SK-N-SH (cell line): ENCODE data around the gene RPGRIP1L.

Experiments used
- CTCF ChIP-seq: fragments of 200-600 bp; sonication (generic); IDR thresholded peaks from 2 replicates; pipeline ENCODE4 v1.6.1; 2017; ENCODE audit warnings: antibody characterized with exemption, mild to moderate bottlenecking, moderate library complexity
- EZH2phosphoT487 ChIP-seq: fragments of 200-600 bp; sonication (generic); IDR thresholded peaks from 2 replicates; pipeline ENCODE4 v1.6.1; 2017; ENCODE audit warnings: low read depth, mixed run types, mild to moderate bottlenecking, antibody characterized with exemption, moderate library complexity, borderline replicate concordance
- RAD21 ChIP-seq: IDR thresholded peaks from 2 replicates; pipeline ENCODE4 v1.6.1; 2012; ENCODE audit warnings: mild to moderate bottlenecking, low read length
- RXRA ChIP-seq: IDR thresholded peaks from 2 replicates; pipeline ENCODE4 v1.4.0; 2012; ENCODE audit warnings: low read depth, mild to moderate bottlenecking, borderline replicate concordance
- TAF1 ChIP-seq: IDR thresholded peaks from 2 replicates; pipeline ENCODE4 v1.6.1; 2012; ENCODE audit warnings: low read depth, mild to moderate bottlenecking, low read length, moderate library complexity, borderline replicate concordance
- TF ChIP-seq, protein P1 (sequence below): IDR thresholded peaks from 2 replicates; pipeline ENCODE4 v1.6.1; 2012; ENCODE audit warnings: mild to moderate bottlenecking, low read depth, low read length, moderate library complexity

GRCh38 chr16:53715023-53715384 lies 11.3 kb upstream of the RPGRIP1L start:
- TF ChIP-seq CTCF (no peak), RAD21 (no peak), EZH2phosphoT487 (no peak), TAF1 (no peak), RXRA (no peak)
- TF ChIP-seq, protein P1, sequence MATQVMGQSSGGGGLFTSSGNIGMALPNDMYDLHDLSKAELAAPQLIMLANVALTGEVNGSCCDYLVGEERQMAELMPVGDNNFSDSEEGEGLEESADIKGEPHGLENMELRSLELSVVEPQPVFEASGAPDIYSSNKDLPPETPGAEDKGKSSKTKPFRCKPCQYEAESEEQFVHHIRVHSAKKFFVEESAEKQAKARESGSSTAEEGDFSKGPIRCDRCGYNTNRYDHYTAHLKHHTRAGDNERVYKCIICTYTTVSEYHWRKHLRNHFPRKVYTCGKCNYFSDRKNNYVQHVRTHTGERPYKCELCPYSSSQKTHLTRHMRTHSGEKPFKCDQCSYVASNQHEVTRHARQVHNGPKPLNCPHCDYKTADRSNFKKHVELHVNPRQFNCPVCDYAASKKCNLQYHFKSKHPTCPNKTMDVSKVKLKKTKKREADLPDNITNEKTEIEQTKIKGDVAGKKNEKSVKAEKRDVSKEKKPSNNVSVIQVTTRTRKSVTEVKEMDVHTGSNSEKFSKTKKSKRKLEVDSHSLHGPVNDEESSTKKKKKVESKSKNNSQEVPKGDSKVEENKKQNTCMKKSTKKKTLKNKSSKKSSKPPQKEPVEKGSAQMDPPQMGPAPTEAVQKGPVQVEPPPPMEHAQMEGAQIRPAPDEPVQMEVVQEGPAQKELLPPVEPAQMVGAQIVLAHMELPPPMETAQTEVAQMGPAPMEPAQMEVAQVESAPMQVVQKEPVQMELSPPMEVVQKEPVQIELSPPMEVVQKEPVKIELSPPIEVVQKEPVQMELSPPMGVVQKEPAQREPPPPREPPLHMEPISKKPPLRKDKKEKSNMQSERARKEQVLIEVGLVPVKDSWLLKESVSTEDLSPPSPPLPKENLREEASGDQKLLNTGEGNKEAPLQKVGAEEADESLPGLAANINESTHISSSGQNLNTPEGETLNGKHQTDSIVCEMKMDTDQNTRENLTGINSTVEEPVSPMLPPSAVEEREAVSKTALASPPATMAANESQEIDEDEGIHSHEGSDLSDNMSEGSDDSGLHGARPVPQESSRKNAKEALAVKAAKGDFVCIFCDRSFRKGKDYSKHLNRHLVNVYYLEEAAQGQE = no peak
